Hematopoietic multipotent progenitor cell (in vitro differentiated cells): ENCODE data around the gene ARHGAP8. TPM values are rescaled to one million over a fixed set of nuclear protein-coding genes. Genes with fewer than 3 reads are reported as not detected.

Experiments
- DNase-seq, 3 donors: peaks; one replicate each; pipeline ENCODE4 v3.0.0-alpha.2; 2011 to 2015; ENCODE audit warnings: low read depth in 2 of 3, low spot score in 2 of 3
- total RNA-seq: library from RNA; depleted of rRNA; stranded (reverse); fragments of >200 nt; gene quantifications from one replicate; pipeline ENCODE4 v1.2.3, GENCODE V29; 2012

ARHGAP8 gene
- total RNA-seq, 1 donor: 0.54 TPM

- no peak for DNase-seq
Measured at GRCh38 chr22:44724416-44724815, 28.0 kb upstream of the ARHGAP8 start.

GRCh38 chr22:44724859-44725258, 27.5 kb upstream of the ARHGAP8 start:
- no peak for DNase-seq

GRCh38 chr22:44726439-44726838, 25.9 kb upstream of the ARHGAP8 start:
- no peak for DNase-seq

GRCh38 chr22:44727148-44727547, 25.2 kb upstream of the ARHGAP8 start:
- DNase-seq: no peak

GRCh38 chr22:44727709-44728108, 24.7 kb upstream of the ARHGAP8 start:
- DNase-seq: no peak

GRCh38 chr22:44728761-44729324, 23.5 kb upstream of the ARHGAP8 start:
- no peak for DNase-seq

- peak in 2 of 3 donors; percentile 90 to 92 for DNase-seq
Measured at GRCh38 chr22:44729391-44730021, 22.9 kb upstream of the ARHGAP8 start.

- DNase-seq: peak in 1 of 3 donors; percentile 17
Measured at GRCh38 chr22:44730022-44730393, 22.4 kb upstream of the ARHGAP8 start.

GRCh38 chr22:44730490-44731356, 21.7 kb upstream of the ARHGAP8 start:
- DNase-seq: no peak

GRCh38 chr22:44731357-44731970, 20.9 kb upstream of the ARHGAP8 start:
- no peak for DNase-seq

GRCh38 chr22:44732017-44732561, 20.3 kb upstream of the ARHGAP8 start:
- DNase-seq: no peak

GRCh38 chr22:44732661-44733060, 19.7 kb upstream of the ARHGAP8 start:
- DNase-seq: no peak

- no peak for DNase-seq
Measured at GRCh38 chr22:44733426-44734106, 18.8 kb upstream of the ARHGAP8 start.

GRCh38 chr22:44734278-44734677, 18.1 kb upstream of the ARHGAP8 start:
- no peak for DNase-seq

GRCh38 chr22:44734801-44735517, 17.4 kb upstream of the ARHGAP8 start:
- DNase-seq: no peak

GRCh38 chr22:44735518-44736428, 16.6 kb upstream of the ARHGAP8 start:
- peak; percentile 65 to 69 (median 66) for DNase-seq

GRCh38 chr22:44736581-44737405, 15.6 kb upstream of the ARHGAP8 start:
- no peak for DNase-seq
